ENCODE results near the gene IER2. TPM values are rescaled to one million over a fixed set of nuclear protein-coding genes. Genes with fewer than 3 reads are reported as not detected.

The IER2 gene
- total and polyA plus RNA-seq, 9 of the 15 experiments (the other 6 are each of a cell fraction or from before 2014, with no cell fraction given), result 4.5 to 205 (median 23.7) TPM

DNA sequence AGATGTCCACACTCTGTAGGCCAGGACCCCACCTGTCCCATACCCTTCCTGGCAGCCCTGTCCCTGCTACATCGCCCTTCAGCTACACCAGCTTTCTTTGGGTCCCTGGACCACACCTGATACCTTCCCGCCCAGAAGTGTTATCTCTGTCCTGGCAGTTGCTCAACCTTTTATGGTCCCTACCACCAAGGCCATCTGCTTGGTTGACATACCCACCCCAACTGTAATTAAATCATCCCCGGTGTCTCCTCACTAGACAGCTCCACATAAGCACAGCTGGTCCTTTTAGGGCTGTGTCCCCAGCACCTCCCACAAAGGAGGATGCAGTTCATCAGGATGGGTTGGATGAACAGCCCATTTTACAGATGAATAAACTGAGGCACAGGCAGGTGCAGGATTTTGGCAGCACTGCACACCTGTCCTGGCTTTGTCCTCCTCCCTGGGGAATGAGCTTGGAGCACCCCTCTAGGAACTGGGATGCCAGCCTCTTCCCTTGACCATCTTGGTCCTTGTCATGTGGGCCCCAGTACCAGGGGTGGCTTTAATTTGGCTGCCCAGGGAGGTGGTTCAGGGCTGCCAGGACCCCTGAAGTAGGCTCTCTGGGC lies 19.2 kb upstream of the IER2 start:
- intact Hi-C loops (cut with micrococcal nuclease) (no loop called here), in situ Hi-C loops (cut with MboI) (no loop called here)
- ChIA-PET CTCF (ENCODE audit: low intra/inter-chr PET ratio) (no interaction called here), POLR2A (interaction anchor here (0.7 to 3.2 kb wide), 7 partner anchors 10 to 374 kb away, joined by 3 to 17 read pairs (median 7); partner anchors contain the start of genes IER2, NACC1 and STX10)
- H4K20me1 ChIP-seq (replicated peaks; ENCODE audit: control insufficient read depth, insufficient read depth, low read length), result peaks cover 43% of the 10 kb centered on the region
- no peak overlapping the region for H3K27ac ChIP-seq (ENCODE audit: extremely low read depth, low read depth, low read length)
- ATAC-seq (no peak), DNase-seq (ENCODE audit: extremely low read depth in 1 of 4, low spot score in 3 of 4) (no peak), FAIRE-seq (no peak)
- H3K27me3 ChIP-seq (ENCODE audit: control insufficient read depth in 2 of 2, insufficient read depth in 2 of 2, low read length in 2 of 2), result no peaks in the 10 kb centered on the region
- H2AFZ ChIP-seq (ENCODE audit: low read depth, low read length), result no peak overlapping the region
- no TSS peak for BruUV-seq (replicated peaks)
- no peak overlapping the region for H3K4me2 ChIP-seq (ENCODE audit: insufficient read depth, low read length)
- peaks cover 87% of the 10 kb centered on the region for H3K36me3 ChIP-seq (ENCODE audit: control insufficient read depth, insufficient read depth, low read length)
- no peaks in the 10 kb centered on the region for H3K9me3 ChIP-seq (replicated peaks; ENCODE audit: control insufficient read depth, insufficient read depth, low read depth, low read length)
- peaks cover 16 to 24% of the 10 kb centered on the region in 2 experiments for H3K4me1 ChIP-seq (replicated peaks in 1 of 2; ENCODE audit: control insufficient read depth in 2 of 2, insufficient read depth in 2 of 2, low read length in 2 of 2)
- H3K4me3 ChIP-seq, result no peak overlapping the region
- 81% methylated on average over 3 of the region's 3 CpGs for WGBS (ENCODE audit: insufficient coverage, low coverage, missing lambda C conversion rate)
- H3K9ac ChIP-seq (ENCODE audit: insufficient read depth in 1 of 2, low read depth in 2 of 2, low read length in 2 of 2), result 0 out of 4 replicates have a peak overlapping the region, but pooled peaks of 1 of the 2 experiments have one; percentile 16
- peaks cover 86% of the 10 kb centered on the region for H3K79me2 ChIP-seq (ENCODE audit: control insufficient read depth, insufficient read depth, low read length)
- H3K9me1 ChIP-seq (ENCODE audit: control insufficient read depth, insufficient read depth, low read length), result no peaks in the 10 kb centered on the region
- TF ChIP-seq PTBP1 (IDR thresholded peaks at IDR 0.05; ENCODE audit: low read depth, low read length), result 0 out of 2 replicates have a peak, but pooled peaks have one; percentile 54
- TF ChIP-seq, protein P1, sequence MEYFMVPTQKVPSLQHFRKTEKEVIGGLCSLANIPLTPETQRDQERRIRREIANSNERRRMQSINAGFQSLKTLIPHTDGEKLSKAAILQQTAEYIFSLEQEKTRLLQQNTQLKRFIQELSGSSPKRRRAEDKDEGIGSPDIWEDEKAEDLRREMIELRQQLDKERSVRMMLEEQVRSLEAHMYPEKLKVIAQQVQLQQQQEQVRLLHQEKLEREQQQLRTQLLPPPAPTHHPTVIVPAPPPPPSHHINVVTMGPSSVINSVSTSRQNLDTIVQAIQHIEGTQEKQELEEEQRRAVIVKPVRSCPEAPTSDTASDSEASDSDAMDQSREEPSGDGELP (CRISPR knock-in tag; IDR thresholded peaks at IDR 0.05; ENCODE audit: borderline replicate concordance), result peak; percentile 16; the same call in 1 of the 2 replicates
- TF ChIP-seq KDM1A (IDR thresholded peaks at IDR 0.05), result peak; percentile 58 to 79; a peak in 3 of 4 replicates
- TF ChIP-seq ADNP (tag; IDR thresholded peaks at IDR 0.05), result peak; percentile 92
- no peak for TF ChIP-seq TOE1 (IDR thresholded peaks at IDR 0.05; ENCODE audit: borderline replicate concordance)
- no peak for TF ChIP-seq TOE1 (CRISPR knock-in tag; IDR thresholded peaks at IDR 0.05; ENCODE audit: borderline replicate concordance, low read depth)
- peak; percentile 16; the same call in 1 of the 2 replicates for TF ChIP-seq POLR2AphosphoS5 (IDR thresholded peaks at IDR 0.05; ENCODE audit: control insufficient read depth, insufficient read depth, low read depth, low read length)
- peak; percentile 95 for TF ChIP-seq BCOR (IDR thresholded peaks at IDR 0.05)
- 0 out of 2 replicates have a peak, but pooled peaks have one; percentile 47 for TF ChIP-seq POLR2A (conservative IDR thresholded peaks at IDR 0.05)
- peak in 1 of 2 experiments; percentile 44; a peak in 1 of 3 replicates for TF ChIP-seq CBX3 (IDR thresholded peaks at IDR 0.05; ENCODE audit: borderline replicate concordance in 1 of 2, low read length in 2 of 2)
- 0 out of 2 replicates have a peak, but pooled peaks have one; percentile 18 for TF ChIP-seq ZNF121 (CRISPR knock-in tag; conservative IDR thresholded peaks at IDR 0.05)
- TF ChIP-seq RBM25 (IDR thresholded peaks at IDR 0.05; ENCODE audit: low read depth, low read length, severe bottlenecking), result peak; percentile 92
- peak; percentile 55; the same call in 1 of the 2 replicates for TF ChIP-seq HDAC2 (IDR thresholded peaks at IDR 0.05)
- no peak for TF ChIP-seq RFX5 (IDR thresholded peaks at IDR 0.05; ENCODE audit: low read depth, low read length)
- peak in 1 of 2 experiments; percentile 61; a peak in 1 of 4 replicates for TF ChIP-seq RCOR1 (IDR thresholded peaks at IDR 0.05; ENCODE audit: borderline replicate concordance in 1 of 2, low read depth in 2 of 2, low read length in 2 of 2)
- TF ChIP-seq CBX1 (IDR thresholded peaks at IDR 0.05; ENCODE audit: low read depth), result 0 out of 2 replicates have a peak, but pooled peaks have one; percentile 55
- TF ChIP-seq CHD4 (IDR thresholded peaks at IDR 0.05; ENCODE audit: insufficient read depth, insufficient replicate concordance, low read depth, low read length, poor library complexity, severe bottlenecking), result peak; percentile 71
- TF ChIP-seq, protein P2, sequence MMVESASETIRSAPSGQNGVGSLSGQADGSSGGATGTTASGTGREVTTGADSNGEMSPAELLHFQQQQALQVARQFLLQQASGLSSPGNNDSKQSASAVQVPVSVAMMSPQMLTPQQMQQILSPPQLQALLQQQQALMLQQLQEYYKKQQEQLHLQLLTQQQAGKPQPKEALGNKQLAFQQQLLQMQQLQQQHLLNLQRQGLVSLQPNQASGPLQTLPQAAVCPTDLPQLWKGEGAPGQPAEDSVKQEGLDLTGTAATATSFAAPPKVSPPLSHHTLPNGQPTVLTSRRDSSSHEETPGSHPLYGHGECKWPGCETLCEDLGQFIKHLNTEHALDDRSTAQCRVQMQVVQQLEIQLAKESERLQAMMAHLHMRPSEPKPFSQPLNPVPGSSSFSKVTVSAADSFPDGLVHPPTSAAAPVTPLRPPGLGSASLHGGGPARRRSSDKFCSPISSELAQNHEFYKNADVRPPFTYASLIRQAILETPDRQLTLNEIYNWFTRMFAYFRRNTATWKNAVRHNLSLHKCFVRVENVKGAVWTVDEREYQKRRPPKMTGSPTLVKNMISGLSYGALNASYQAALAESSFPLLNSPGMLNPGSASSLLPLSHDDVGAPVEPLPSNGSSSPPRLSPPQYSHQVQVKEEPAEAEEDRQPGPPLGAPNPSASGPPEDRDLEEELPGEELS (CRISPR knock-in tag; IDR thresholded peaks at IDR 0.05; ENCODE audit: borderline replicate concordance), result 0 out of 2 replicates have a peak, but pooled peaks have one; percentile 20
- TF ChIP-seq RAD51 (IDR thresholded peaks at IDR 0.05; ENCODE audit: borderline replicate concordance, low read depth), result no peak
- TF ChIP-seq DDX20 (tag; IDR thresholded peaks at IDR 0.05; ENCODE audit: low read depth), result no peak
